Liver (tissue), 9 donors: Measurements from ENCODE around the gene BCL3. TPM values are rescaled to one million over a fixed set of nuclear protein-coding genes. Genes with fewer than 3 reads are reported as not detected.

Source experiments
- DNase-seq: peaks from one replicate; pipeline ENCODE4 v3.0.0-alpha.2; 2017; ENCODE audit warnings: low spot score
- H3K27ac ChIP-seq, 2 donors: one replicate each; pipeline ENCODE4 v1.7.0; 2013; ENCODE audit warnings: inconsistent platforms in 2 of 2, low read length in 2 of 2, control low read depth in 1 of 2, low read depth in 1 of 2, mild to moderate bottlenecking in 1 of 2
- H3K27me3 ChIP-seq, 4 donors: one replicate each; pipeline versions ENCODE4 v1.6.1 to v1.7.0; 2013; ENCODE audit warnings: low read length in 3 of 4, inconsistent platforms in 1 of 4, mild to moderate bottlenecking in 1 of 4, moderate library complexity in 1 of 4; ENCODE audit not compliant: control insufficient read depth in 4 of 4, insufficient read depth in 4 of 4
- H3K36me3 ChIP-seq, 4 donors: one replicate each; pipeline versions ENCODE4 v1.6.1 to v1.7.0; 2013; ENCODE audit warnings: low read length in 3 of 4, mild to moderate bottlenecking in 3 of 4, low read depth in 1 of 4, moderate library complexity in 1 of 4; ENCODE audit not compliant: control insufficient read depth in 4 of 4, insufficient read depth in 3 of 4
- H3K4me1 ChIP-seq, 4 donors: one replicate each; pipeline versions ENCODE4 v1.6.1 to v1.7.0; 2013; ENCODE audit warnings: low read length in 3 of 4, mild to moderate bottlenecking in 3 of 4, moderate library complexity in 1 of 4; ENCODE audit not compliant: control insufficient read depth in 4 of 4, insufficient read depth in 4 of 4
- H3K4me3 ChIP-seq, 3 donors: one replicate each; pipeline versions ENCODE4 v1.6.1 to v1.7.0; 2013; ENCODE audit warnings: low read length in 3 of 3, control low read depth in 1 of 3, low read depth in 1 of 3, mild to moderate bottlenecking in 1 of 3
- H3K9ac ChIP-seq, 2 donors: one replicate each; pipeline ENCODE4 v1.7.0; 2013; ENCODE audit warnings: low read length in 2 of 2, mild to moderate bottlenecking in 2 of 2, moderate library complexity in 2 of 2, control low read depth in 1 of 2, low read depth in 1 of 2
- H3K9me3 ChIP-seq, 4 donors: one replicate each; pipeline versions ENCODE4 v1.6.1 to v1.7.0; 2013; ENCODE audit warnings: low read length in 3 of 4; ENCODE audit not compliant: control insufficient read depth in 4 of 4
- EGR1 ChIP-seq, 2 donors: IDR thresholded peaks; 2 replicates each; pipeline ENCODE4 v1.6.1; 2016 to 2018; ENCODE audit warnings: antibody characterized with exemption in 2 of 2, low read depth in 2 of 2
- FOXA1 ChIP-seq: IDR thresholded peaks from 2 replicates; pipeline ENCODE4 v1.6.1; 2016; ENCODE audit warnings: antibody characterized with exemption
- FOXA2 ChIP-seq: IDR thresholded peaks from 2 replicates; pipeline ENCODE4 v1.6.1; 2016; ENCODE audit warnings: antibody characterized with exemption
- GABPA ChIP-seq, 2 donors: IDR thresholded peaks in 1 of 2; conservative IDR thresholded peaks in 1 of 2; 2 replicates each; pipeline ENCODE4 v1.6.1; 2016; ENCODE audit warnings: antibody characterized with exemption in 2 of 2, mild to moderate bottlenecking in 1 of 2, moderate library complexity in 1 of 2
- HNF4A ChIP-seq, 2 donors: conservative IDR thresholded peaks; 2 replicates each; pipeline ENCODE4 v1.6.1; 2016; ENCODE audit warnings: antibody characterized with exemption in 2 of 2, mild to moderate bottlenecking in 2 of 2
- HNF4G ChIP-seq: IDR thresholded peaks from 2 replicates; pipeline ENCODE4 v1.6.1; 2016; ENCODE audit warnings: antibody characterized with exemption
- JUND ChIP-seq, 2 donors: IDR thresholded peaks; 2 replicates each; pipeline ENCODE4 v1.6.1; 2016; ENCODE audit warnings: antibody characterized with exemption in 2 of 2
- NR2F2 ChIP-seq: IDR thresholded peaks from 2 replicates; pipeline ENCODE4 v1.6.1; 2016; ENCODE audit warnings: antibody characterized with exemption
- RAD21 ChIP-seq, 2 donors: IDR thresholded peaks; 2 replicates each; pipeline ENCODE4 v1.6.1; 2016; ENCODE audit warnings: antibody characterized with exemption in 2 of 2, mild to moderate bottlenecking in 2 of 2
- RXRA ChIP-seq, 2 donors: IDR thresholded peaks; 2 replicates each; pipeline ENCODE4 v1.6.1; 2017 to 2018; ENCODE audit warnings: antibody characterized with exemption in 2 of 2, mild to moderate bottlenecking in 1 of 2
- SP1 ChIP-seq: IDR thresholded peaks from 2 replicates; pipeline ENCODE4 v1.6.1; 2018; ENCODE audit warnings: antibody characterized with exemption, mild to moderate bottlenecking
- TAF1 ChIP-seq: conservative IDR thresholded peaks from 2 replicates; pipeline ENCODE4 v1.6.1; 2016; ENCODE audit warnings: antibody characterized with exemption, mild to moderate bottlenecking
- YY1 ChIP-seq: IDR thresholded peaks from 2 replicates; pipeline ENCODE4 v1.6.1; 2016; ENCODE audit warnings: antibody characterized with exemption, mild to moderate bottlenecking
- WGBS: extraction: QIAGEN DNeasy Blood & Tissue Kit; methylation state at CpG from one replicate; pipeline ENCODE4 v1.1.7; 2013; 5-methylcytosine and 5-hydroxymethylcytosine counted together
- polyA plus RNA-seq, 2 donors: library from polyadenylated mRNA; stranded (reverse) in 1 of 2; unstranded in 1 of 2; fragments of 200-250 nt in 1 of 2; fragments of >200 nt in 1 of 2; fragmentation: Nextera tagmentation in 1 of 2; extraction: Ambion mirVana in 1 of 2; gene quantifications; one replicate each; pipeline versions ENCODE4 v1.2.1 to v1.2.3, GENCODE V29; 2013 to 2015
- total RNA-seq, 2 donors: library from RNA; depleted of rRNA; stranded (reverse); fragments of >200 nt; gene quantifications; one replicate each; pipeline ENCODE4 v1.2.3, GENCODE V29; 2014
- TF ChIP-seq, protein P1 (sequence below): IDR thresholded peaks from 2 replicates; pipeline ENCODE4 v1.6.1; 2016; ENCODE audit warnings: antibody characterized with exemption
- TF ChIP-seq, protein P2 (sequence below): IDR thresholded peaks from 2 replicates; pipeline ENCODE4 v1.6.1; 2016; ENCODE audit warnings: antibody characterized with exemption, mild to moderate bottlenecking
- TF ChIP-seq, protein P3 (sequence below): fragments of 150-350 bp; IDR thresholded peaks from 2 replicates; pipeline ENCODE4 v1.5.1; 2017; ENCODE audit warnings: improper control_type of control experiment, low read depth, low read length; ENCODE audit not compliant: missing input control
- TF ChIP-seq, protein P4 (sequence below): IDR thresholded peaks from 2 replicates; pipeline ENCODE4 v1.6.1; 2016; ENCODE audit warnings: antibody characterized with exemption
- TF ChIP-seq, protein P5 (sequence below): IDR thresholded peaks from 2 replicates; pipeline ENCODE4 v1.6.1; 2016; ENCODE audit warnings: antibody characterized with exemption
- donor health status: healthy.
- donor health status: healthy.
- donor health status: healthy.
- donor health status: healthy.
- donor health status: healthy.

BCL3 gene
- total and polyA plus RNA-seq, 4 donors: 4.5 to 63.6 (median 19.7) TPM

DNA sequence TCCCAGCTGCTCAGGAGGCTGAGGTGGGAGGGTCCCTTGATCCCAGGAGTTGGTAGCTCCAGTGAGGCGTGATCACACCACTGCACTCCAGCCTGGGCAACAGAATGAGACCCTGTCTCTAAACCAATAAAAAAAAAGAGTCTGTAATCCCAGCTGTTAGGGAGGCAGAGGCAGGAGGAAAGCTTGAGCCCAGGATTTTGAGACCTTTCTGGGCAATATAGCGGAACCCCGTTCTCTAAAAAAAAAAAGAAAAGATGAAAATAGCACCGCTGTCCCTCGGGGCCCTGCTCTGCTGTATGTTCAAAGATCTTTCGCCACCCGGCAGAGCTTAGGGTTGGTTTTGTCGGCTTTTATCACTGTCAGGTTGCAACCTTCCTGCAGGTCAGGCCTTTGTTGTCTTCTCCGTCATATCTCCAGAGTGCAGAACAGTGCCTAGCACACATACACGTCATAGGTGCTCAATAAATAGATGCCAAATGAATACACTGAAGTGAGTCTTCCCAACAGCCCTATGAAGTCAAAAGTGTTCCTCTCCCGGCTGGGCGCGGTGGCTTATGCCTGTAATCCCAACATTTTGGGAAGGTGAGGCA lies 47.0 kb downstream of the BCL3 start:
- Histone ChIP-seq H3K9me3 (no peaks in the 10 kb centered on the region), H3K4me3 (no peak overlapping the region), H3K27me3 (no peaks in the 10 kb centered on the region), H3K27ac (peak overlapping the region in 1 of 2 donors; percentile 48), H3K9ac (no peak overlapping the region), H3K4me1 (peaks cover 10 to 23% (median 20%) of the 10 kb centered on the region in 4 donors), H3K36me3 (peaks cover 0 to 16% (median 2%) of the 10 kb centered on the region in 4 donors)
- no peak for DNase-seq
- WGBS: 90% methylated on average over 13 of the region's 13 CpGs
- TF ChIP-seq EGR1 (IDR thresholded peaks at IDR 0.05; ENCODE audit: low read depth in 2 of 2): no peak
- no peak for TF ChIP-seq TAF1
- no peak for TF ChIP-seq RXRA (IDR thresholded peaks at IDR 0.05)
- no peak for TF ChIP-seq GABPA (IDR thresholded peaks at IDR 0.05 in 1 of 2, conservative IDR thresholded peaks at IDR 0.05 in 1 of 2)
- no peak for TF ChIP-seq FOXA2
- no peak for TF ChIP-seq HNF4G
- no peak for TF ChIP-seq SP1
- TF ChIP-seq, protein P1, sequence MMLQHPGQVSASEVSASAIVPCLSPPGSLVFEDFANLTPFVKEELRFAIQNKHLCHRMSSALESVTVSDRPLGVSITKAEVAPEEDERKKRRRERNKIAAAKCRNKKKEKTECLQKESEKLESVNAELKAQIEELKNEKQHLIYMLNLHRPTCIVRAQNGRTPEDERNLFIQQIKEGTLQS: no peak
- TF ChIP-seq NR2F2: no peak
- TF ChIP-seq, protein P2, sequence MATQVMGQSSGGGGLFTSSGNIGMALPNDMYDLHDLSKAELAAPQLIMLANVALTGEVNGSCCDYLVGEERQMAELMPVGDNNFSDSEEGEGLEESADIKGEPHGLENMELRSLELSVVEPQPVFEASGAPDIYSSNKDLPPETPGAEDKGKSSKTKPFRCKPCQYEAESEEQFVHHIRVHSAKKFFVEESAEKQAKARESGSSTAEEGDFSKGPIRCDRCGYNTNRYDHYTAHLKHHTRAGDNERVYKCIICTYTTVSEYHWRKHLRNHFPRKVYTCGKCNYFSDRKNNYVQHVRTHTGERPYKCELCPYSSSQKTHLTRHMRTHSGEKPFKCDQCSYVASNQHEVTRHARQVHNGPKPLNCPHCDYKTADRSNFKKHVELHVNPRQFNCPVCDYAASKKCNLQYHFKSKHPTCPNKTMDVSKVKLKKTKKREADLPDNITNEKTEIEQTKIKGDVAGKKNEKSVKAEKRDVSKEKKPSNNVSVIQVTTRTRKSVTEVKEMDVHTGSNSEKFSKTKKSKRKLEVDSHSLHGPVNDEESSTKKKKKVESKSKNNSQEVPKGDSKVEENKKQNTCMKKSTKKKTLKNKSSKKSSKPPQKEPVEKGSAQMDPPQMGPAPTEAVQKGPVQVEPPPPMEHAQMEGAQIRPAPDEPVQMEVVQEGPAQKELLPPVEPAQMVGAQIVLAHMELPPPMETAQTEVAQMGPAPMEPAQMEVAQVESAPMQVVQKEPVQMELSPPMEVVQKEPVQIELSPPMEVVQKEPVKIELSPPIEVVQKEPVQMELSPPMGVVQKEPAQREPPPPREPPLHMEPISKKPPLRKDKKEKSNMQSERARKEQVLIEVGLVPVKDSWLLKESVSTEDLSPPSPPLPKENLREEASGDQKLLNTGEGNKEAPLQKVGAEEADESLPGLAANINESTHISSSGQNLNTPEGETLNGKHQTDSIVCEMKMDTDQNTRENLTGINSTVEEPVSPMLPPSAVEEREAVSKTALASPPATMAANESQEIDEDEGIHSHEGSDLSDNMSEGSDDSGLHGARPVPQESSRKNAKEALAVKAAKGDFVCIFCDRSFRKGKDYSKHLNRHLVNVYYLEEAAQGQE: no peak
- no peak for TF ChIP-seq YY1
- no peak for TF ChIP-seq RAD21 (IDR thresholded peaks at IDR 0.05)
- no peak for TF ChIP-seq JUND (IDR thresholded peaks at IDR 0.05)

DNA sequence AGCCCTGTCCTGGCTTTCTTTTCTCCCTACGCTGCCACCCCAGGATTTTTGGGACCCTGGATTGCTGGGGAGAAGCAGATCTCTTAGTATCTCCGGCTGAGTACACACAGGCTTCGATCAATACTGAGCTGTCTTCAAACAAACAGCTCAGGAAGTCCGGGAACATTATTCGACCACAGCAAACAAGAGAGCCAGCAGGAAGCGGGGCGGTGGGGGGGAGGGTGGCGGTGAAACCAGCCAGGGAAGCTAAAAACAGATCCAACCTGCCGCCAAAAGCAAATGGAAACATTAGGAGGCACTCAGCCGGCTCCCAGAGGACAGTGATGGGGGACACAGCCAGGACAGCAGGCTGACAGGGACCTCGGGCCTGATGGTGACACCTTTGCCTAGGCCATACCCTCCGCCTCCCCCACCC lies 48.2 kb downstream of the BCL3 start:
- 16% methylated on average over 12 of the region's 12 CpGs for WGBS
- Histone ChIP-seq H3K4me1 (peaks cover 10 to 25% (median 20%) of the 10 kb centered on the region in 4 donors), H3K4me3 (no peak overlapping the region), H3K36me3 (peaks cover 0 to 16% (median 1%) of the 10 kb centered on the region in 4 donors), H3K9ac (peak overlapping the region in 1 of 2 donors; percentile 34), H3K9me3 (no peaks in the 10 kb centered on the region), H3K27ac (peak overlapping the region; percentile 48 to 59), H3K27me3 (no peaks in the 10 kb centered on the region)
- DNase-seq: peak; percentile 65
- TF ChIP-seq, protein P3, sequence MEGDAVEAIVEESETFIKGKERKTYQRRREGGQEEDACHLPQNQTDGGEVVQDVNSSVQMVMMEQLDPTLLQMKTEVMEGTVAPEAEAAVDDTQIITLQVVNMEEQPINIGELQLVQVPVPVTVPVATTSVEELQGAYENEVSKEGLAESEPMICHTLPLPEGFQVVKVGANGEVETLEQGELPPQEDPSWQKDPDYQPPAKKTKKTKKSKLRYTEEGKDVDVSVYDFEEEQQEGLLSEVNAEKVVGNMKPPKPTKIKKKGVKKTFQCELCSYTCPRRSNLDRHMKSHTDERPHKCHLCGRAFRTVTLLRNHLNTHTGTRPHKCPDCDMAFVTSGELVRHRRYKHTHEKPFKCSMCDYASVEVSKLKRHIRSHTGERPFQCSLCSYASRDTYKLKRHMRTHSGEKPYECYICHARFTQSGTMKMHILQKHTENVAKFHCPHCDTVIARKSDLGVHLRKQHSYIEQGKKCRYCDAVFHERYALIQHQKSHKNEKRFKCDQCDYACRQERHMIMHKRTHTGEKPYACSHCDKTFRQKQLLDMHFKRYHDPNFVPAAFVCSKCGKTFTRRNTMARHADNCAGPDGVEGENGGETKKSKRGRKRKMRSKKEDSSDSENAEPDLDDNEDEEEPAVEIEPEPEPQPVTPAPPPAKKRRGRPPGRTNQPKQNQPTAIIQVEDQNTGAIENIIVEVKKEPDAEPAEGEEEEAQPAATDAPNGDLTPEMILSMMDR: no peak
- TF ChIP-seq RXRA (IDR thresholded peaks at IDR 0.05) (peak; percentile 59 to 62), JUND (IDR thresholded peaks at IDR 0.05) (peak; percentile 29 to 46), FOXA2 (peak; percentile 44), NR2F2 (peak; percentile 17), HNF4G (peak; percentile 44), SP1 (peak; percentile 78), HNF4A (conservative IDR thresholded peaks at IDR 0.05) (peak; percentile 52 to 65), TAF1 (no peak), FOXA1 (no peak), GABPA (IDR thresholded peaks at IDR 0.05 in 1 of 2, conservative IDR thresholded peaks at IDR 0.05 in 1 of 2) (peak in 1 of 2 donors; percentile 43), RAD21 (IDR thresholded peaks at IDR 0.05) (no peak), YY1 (peak; percentile 23), EGR1 (IDR thresholded peaks at IDR 0.05; ENCODE audit: low read depth in 2 of 2) (peak in 1 of 2 donors; percentile 34)
- TF ChIP-seq, protein P4, sequence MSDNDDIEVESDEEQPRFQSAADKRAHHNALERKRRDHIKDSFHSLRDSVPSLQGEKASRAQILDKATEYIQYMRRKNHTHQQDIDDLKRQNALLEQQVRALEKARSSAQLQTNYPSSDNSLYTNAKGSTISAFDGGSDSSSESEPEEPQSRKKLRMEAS: no peak
- TF ChIP-seq, protein P5, sequence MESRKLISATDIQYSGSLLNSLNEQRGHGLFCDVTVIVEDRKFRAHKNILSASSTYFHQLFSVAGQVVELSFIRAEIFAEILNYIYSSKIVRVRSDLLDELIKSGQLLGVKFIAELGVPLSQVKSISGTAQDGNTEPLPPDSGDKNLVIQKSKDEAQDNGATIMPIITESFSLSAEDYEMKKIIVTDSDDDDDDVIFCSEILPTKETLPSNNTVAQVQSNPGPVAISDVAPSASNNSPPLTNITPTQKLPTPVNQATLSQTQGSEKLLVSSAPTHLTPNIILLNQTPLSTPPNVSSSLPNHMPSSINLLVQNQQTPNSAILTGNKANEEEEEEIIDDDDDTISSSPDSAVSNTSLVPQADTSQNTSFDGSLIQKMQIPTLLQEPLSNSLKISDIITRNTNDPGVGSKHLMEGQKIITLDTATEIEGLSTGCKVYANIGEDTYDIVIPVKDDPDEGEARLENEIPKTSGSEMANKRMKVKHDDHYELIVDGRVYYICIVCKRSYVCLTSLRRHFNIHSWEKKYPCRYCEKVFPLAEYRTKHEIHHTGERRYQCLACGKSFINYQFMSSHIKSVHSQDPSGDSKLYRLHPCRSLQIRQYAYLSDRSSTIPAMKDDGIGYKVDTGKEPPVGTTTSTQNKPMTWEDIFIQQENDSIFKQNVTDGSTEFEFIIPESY: peak; percentile 20
- TF ChIP-seq, protein P2: peak; percentile 45
- TF ChIP-seq, protein P1: no peak
